HG03045 (cell line): ENCODE data around the gene MRPL42.
"Not testable (repeated sequence)": the region's sequence is repeated elsewhere in the genome, so short reads cannot be mapped to it uniquely, and the experiment has no call there.

Experiments
- ATAC-seq: cut with Tn5 transposase; IDR thresholded peaks from one replicate; pipeline ENCODE4 v1.9.1; 2021; ENCODE audit warnings: mild to moderate bottlenecking, moderate library complexity; ENCODE audit not compliant: unreplicated experiment

Gene MRPL42

GRCh38 chr12:93467351-93468007 is at the start of gene MRPL42:
TSS of gene MRPL42 (plus strand) at chr12:93467514. CDS start at chr12:93469286, 1,772 bp downstream.
- peak; percentile 92 for ATAC-seq

GRCh38 chr12:93417967-93418480 is 49.3 kb upstream of the MRPL42 start:
- ATAC-seq, result no peak

- ATAC-seq, result no peak
Measured at GRCh38 chr12:93419388-93420034, 47.8 kb upstream of the MRPL42 start.

- no peak for ATAC-seq
Measured at GRCh38 chr12:93422050-93422449, 45.3 kb upstream of the MRPL42 start.

- ATAC-seq, result no peak
Measured at GRCh38 chr12:93425736-93426411, 41.4 kb upstream of the MRPL42 start.

GRCh38 chr12:93426412-93426805 is 40.9 kb upstream of the MRPL42 start:
- no peak for ATAC-seq

- ATAC-seq, result no peak
Measured at GRCh38 chr12:93427779-93428564, 39.3 kb upstream of the MRPL42 start.

- no peak for ATAC-seq
Measured at GRCh38 chr12:93429448-93429847, 37.9 kb upstream of the MRPL42 start.

- ATAC-seq, result no peak
Measured at GRCh38 chr12:93429852-93430251, 37.5 kb upstream of the MRPL42 start.

GRCh38 chr12:93430280-93430679 is 37.0 kb upstream of the MRPL42 start:
- no peak for ATAC-seq

- ATAC-seq, result not testable (repeated sequence)
Measured at GRCh38 chr12:93432031-93432430, 35.3 kb upstream of the MRPL42 start.

GRCh38 chr12:93434256-93434865 is 33.0 kb upstream of the MRPL42 start:
- ATAC-seq, result no peak

GRCh38 chr12:93438266-93439050 is 28.9 kb upstream of the MRPL42 start:
- ATAC-seq, result no peak

GRCh38 chr12:93440043-93440835 is 27.1 kb upstream of the MRPL42 start:
- ATAC-seq, result no peak

GRCh38 chr12:93441081-93441616 is 26.2 kb upstream of the MRPL42 start:
- peak; percentile 19 for ATAC-seq

- peak; percentile 86 for ATAC-seq
Measured at GRCh38 chr12:93441617-93442410, 25.5 kb upstream of the MRPL42 start, which contains the start of gene UBE2N. TSS of gene UBE2N (minus strand) at chr12:93441947. CDS start at chr12:93441884, 63 bp downstream.

GRCh38 chr12:93442411-93443340 is 24.6 kb upstream of the MRPL42 start:
- no peak for ATAC-seq
